K562 (cell line): ENCODE results near the gene NDST1. TPM values are rescaled to one million over a fixed set of nuclear protein-coding genes. Genes with fewer than 3 reads are reported as not detected.

Experiments
- ATAC-seq: fragments of 200-7000 bp; cut with Tn5 transposase; 3 replicates; pipeline ENCODE4 v1.9.1; 2020; ENCODE audit warnings: moderate library complexity
- BruUV-seq: library from RNA; stranded (reverse); fragments of 400-500 nt; replicated peaks from 2 replicates; lab custom pipeline; 2021; lab: Mats Ljungman, UMichigan
- CTCF ChIA-PET: fragments of 300-600 bp; formaldehyde crosslinking; extraction: SDS; loops from one replicate; lab custom pipeline; 2021; ENCODE audit warnings: low intra/inter-chr PET ratio; lab: Yijun Ruan, JAX
- POLR2A ChIA-PET: fragments of 300-600, 350-650 bp; sonication (Branson Sonifier 250); formaldehyde crosslinking; extraction: SDS; loops from one replicate; lab custom pipeline; 2021; ENCODE audit warnings: antibody characterized with exemption, inconsistent platforms; lab: Yijun Ruan, JAX
- DNase-seq, 4 experiments: peaks; one replicate each; pipeline versions ENCODE4 v3.0.0 to v3.0.0-alpha.2; 2011 to 2018; ENCODE audit warnings: low spot score in 3 of 4, mixed read lengths in 3 of 4; ENCODE audit errors: extremely low read depth in 1 of 4
- FAIRE-seq: peaks from 2 replicates; lab custom pipeline; 2011; peaks lifted over from hg19 to GRCh38; lab: Jason Lieb, UNC
- H2AFZ ChIP-seq: 2 replicates; pipeline ENCODE4 v1.6.0; 2011; ENCODE audit warnings: low read depth, low read length, control low read depth, inconsistent platforms
- H3K27ac ChIP-seq: fragments of 200-600 bp; 3 replicates; pipeline ENCODE4 v1.8.0; 2011; ENCODE audit warnings: low read depth, mild to moderate bottlenecking, control low read depth, inconsistent platforms, low read length, moderate library complexity, mixed read lengths; ENCODE audit errors: extremely low read depth
- H3K27me3 ChIP-seq, 2 experiments: fragments of 300-600 bp in 1 of 2; 2 replicates in 1 of 2; 3 replicates in 1 of 2; pipeline versions ENCODE4 v1.6.0 to v1.8.0; 2011; ENCODE audit warnings: inconsistent platforms in 2 of 2, low read length in 2 of 2, mild to moderate bottlenecking in 1 of 2, mixed read lengths in 1 of 2, moderate library complexity in 1 of 2; ENCODE audit not compliant: control insufficient read depth in 2 of 2, insufficient read depth in 2 of 2
- H3K36me3 ChIP-seq: fragments of 300-600 bp; 3 replicates; pipeline ENCODE4 v1.8.0; 2011; ENCODE audit warnings: mild to moderate bottlenecking, low read length, inconsistent platforms; ENCODE audit not compliant: control insufficient read depth, insufficient read depth
- H3K4me1 ChIP-seq, 2 experiments: fragments of 200-600 bp in 1 of 2; replicated peaks in 1 of 2; 2 replicates in 1 of 2; 3 replicates in 1 of 2; pipeline versions ENCODE4 v1.5.1 to v1.8.0; 2011; ENCODE audit warnings: inconsistent platforms in 2 of 2, low read length in 2 of 2, mild to moderate bottlenecking in 1 of 2, mixed read lengths in 1 of 2, moderate library complexity in 1 of 2; ENCODE audit not compliant: control insufficient read depth in 2 of 2, insufficient read depth in 2 of 2
- H3K4me2 ChIP-seq: 2 replicates; pipeline ENCODE4 v1.6.1; 2011; ENCODE audit warnings: low read length, control low read depth, inconsistent platforms, mixed read lengths; ENCODE audit not compliant: insufficient read depth
- H3K4me3 ChIP-seq: fragments of 200-600 bp; sonication (generic), shearing (Covaris generic); 2 replicates; pipeline ENCODE4 v1.5.1; 2016; ENCODE audit warnings: control low read depth, inconsistent platforms
- H3K79me2 ChIP-seq: fragments of 200-600 bp; 3 replicates; pipeline ENCODE4 v1.8.0; 2011; ENCODE audit warnings: low read length, inconsistent platforms; ENCODE audit not compliant: control insufficient read depth, insufficient read depth
- H3K9ac ChIP-seq, 2 experiments: 2 replicates each; pipeline versions ENCODE4 v1.6.0 to v1.6.1; 2011; ENCODE audit warnings: low read depth in 2 of 2, low read length in 2 of 2, control low read depth in 1 of 2, inconsistent platforms in 1 of 2, mild to moderate bottlenecking in 1 of 2, mixed read lengths in 1 of 2; ENCODE audit not compliant: insufficient read depth in 1 of 2
- H3K9me1 ChIP-seq: one replicate; pipeline ENCODE4 v1.6.0; 2011; ENCODE audit warnings: inconsistent platforms, mild to moderate bottlenecking, low read length, moderate library complexity; ENCODE audit not compliant: control insufficient read depth, insufficient read depth
- H3K9me3 ChIP-seq: replicated peaks from 2 replicates; pipeline ENCODE4 v1.5.1; 2011; ENCODE audit warnings: low read depth, low read length, inconsistent platforms; ENCODE audit not compliant: control insufficient read depth, insufficient read depth
- H4K20me1 ChIP-seq: replicated peaks from 2 replicates; pipeline ENCODE4 v1.6.1; 2011; ENCODE audit warnings: low read length, inconsistent platforms, mixed read lengths; ENCODE audit not compliant: control insufficient read depth, insufficient read depth
- C11orf30 ChIP-seq: fragments of 450-650 bp; IDR thresholded peaks from 2 replicates; pipeline ENCODE4 v1.6.1; 2016; ENCODE audit warnings: low read depth, mild to moderate bottlenecking
- GTF2A2 ChIP-seq: IDR thresholded peaks from 2 replicates; pipeline ENCODE4 v1.6.1; 2016; ENCODE audit warnings: mild to moderate bottlenecking, missing genetic modification characterization, missing compliant biosample characterization
- HNRNPH1 ChIP-seq: fragments of 200-400 bp; formaldehyde crosslinking; optimal IDR thresholded peaks from 2 replicates; pipeline ENCODE3; 2017; ENCODE audit warnings: low read depth, mild to moderate bottlenecking, low read length, moderate library complexity
- KAT8 ChIP-seq: fragments of 450-650 bp; IDR thresholded peaks from 2 replicates; pipeline ENCODE4 v1.6.1; 2016; ENCODE audit warnings: low read depth, mild to moderate bottlenecking
- MAZ ChIP-seq, 2 experiments: fragments of 450-650 bp in 1 of 2; sonication (generic) in 1 of 2; formaldehyde crosslinking; IDR thresholded peaks in 1 of 2; conservative IDR thresholded peaks in 1 of 2; 2 replicates each; pipeline versions ENCODE4 v1.4.0 to v1.5.0; 2020; ENCODE audit warnings: mild to moderate bottlenecking in 1 of 2, missing genetic modification reagents in 1 of 2
- PHTF2 ChIP-seq: fragments of 250-450 bp; sonication (Bioruptor Pico); IDR thresholded peaks from 2 replicates; pipeline ENCODE4 v1.5.0; 2021; ENCODE audit warnings: mild to moderate bottlenecking
- PURB ChIP-seq: sonication (generic); formaldehyde crosslinking; IDR thresholded peaks from 2 replicates; pipeline ENCODE4 v1.9.0; 2021; ENCODE audit warnings: low read depth, mild to moderate bottlenecking, missing genetic modification reagents
- RFX5 ChIP-seq: IDR thresholded peaks from 2 replicates; pipeline ENCODE4 v1.6.1; 2011; ENCODE audit warnings: low read depth, mild to moderate bottlenecking, improper control_type of control experiment, low read length
- SMAD2 ChIP-seq: fragments of 150-350 bp; IDR thresholded peaks from 2 replicates; pipeline ENCODE4 v1.6.1; 2014; ENCODE audit warnings: low read depth, mild to moderate bottlenecking, low read length
- TCF7 ChIP-seq: sonication (generic); IDR thresholded peaks from 2 replicates; pipeline ENCODE4 v1.6.1; 2016; ENCODE audit warnings: antibody characterized with exemption, borderline replicate concordance
- ZNF133 ChIP-seq: fragments of 250-450 bp; sonication (Bioruptor Pico); IDR thresholded peaks from 2 replicates; pipeline ENCODE4 v1.4.0; 2020; ENCODE audit warnings: mild to moderate bottlenecking
- ZNF436 ChIP-seq: fragments of 250-450, 450-650 bp; sonication (Bioruptor Pico); formaldehyde crosslinking; IDR thresholded peaks from 2 replicates; pipeline ENCODE4 v1.7.0; 2020; ENCODE audit warnings: mild to moderate bottlenecking
- WGBS: fragments of 100-300 bp; shearing (Covaris generic); methylation state at CpG from one replicate; pipeline ENCODE4 v1.1.6; 2016; ENCODE audit warnings: low coverage, mixed read lengths; ENCODE audit not compliant: insufficient coverage; ENCODE audit errors: missing lambda C conversion rate; 5-methylcytosine and 5-hydroxymethylcytosine counted together
- in situ Hi-C: fragments of 300-500 bp; cut with MboI; formaldehyde crosslinking; loops from 4 replicates; pipeline ENCODE4 v1.15.0; 2018; ENCODE audit warnings: inconsistent platforms, mixed read lengths
- intact Hi-C: fragments of 100-400 bp; cut with micrococcal nuclease; formaldehyde crosslinking; loops from 2 replicates; pipeline ENCODE4 v1.14.2; 2022
- polyA plus RNA-seq, 8 experiments: library from polyadenylated mRNA; depleted of rRNA in 4 of 8; stranded (reverse) in 5 of 8; unstranded in 3 of 8; fragments of >200 nt; fragmentation: Nextera tagmentation in 2 of 8; fragmentation: Illumina TruSeq in 1 of 8; extraction: Ambion mirVana in 2 of 8; extraction: Trizol in 1 of 8; gene quantifications; 2 replicates each; pipeline versions ENCODE4 v1.2.1 to v1.2.3, GENCODE V29; 2011 to 2014; ENCODE audit warnings: inconsistent platforms in 1 of 8, missing spikeins in 1 of 8
- total RNA-seq, 7 experiments: library from RNA; depleted of rRNA in 6 of 7; stranded (reverse); fragments of >200 nt in 6 of 7; fragmentation: Illumina TruSeq in 2 of 7; extraction: Trizol in 2 of 7; gene quantifications; 2 replicates each; pipeline versions ENCODE4 v1.2.1 to v1.2.3, GENCODE V29; 2011 to 2021; ENCODE audit warnings: low replicate concordance in 1 of 7

NDST1 gene
- total and polyA plus RNA-seq, 9 of the 15 experiments (the other 6 are each of a cell fraction or from before 2014, with no cell fraction given) = 0.38 to 47.9 (median 9.9) TPM

DNA sequence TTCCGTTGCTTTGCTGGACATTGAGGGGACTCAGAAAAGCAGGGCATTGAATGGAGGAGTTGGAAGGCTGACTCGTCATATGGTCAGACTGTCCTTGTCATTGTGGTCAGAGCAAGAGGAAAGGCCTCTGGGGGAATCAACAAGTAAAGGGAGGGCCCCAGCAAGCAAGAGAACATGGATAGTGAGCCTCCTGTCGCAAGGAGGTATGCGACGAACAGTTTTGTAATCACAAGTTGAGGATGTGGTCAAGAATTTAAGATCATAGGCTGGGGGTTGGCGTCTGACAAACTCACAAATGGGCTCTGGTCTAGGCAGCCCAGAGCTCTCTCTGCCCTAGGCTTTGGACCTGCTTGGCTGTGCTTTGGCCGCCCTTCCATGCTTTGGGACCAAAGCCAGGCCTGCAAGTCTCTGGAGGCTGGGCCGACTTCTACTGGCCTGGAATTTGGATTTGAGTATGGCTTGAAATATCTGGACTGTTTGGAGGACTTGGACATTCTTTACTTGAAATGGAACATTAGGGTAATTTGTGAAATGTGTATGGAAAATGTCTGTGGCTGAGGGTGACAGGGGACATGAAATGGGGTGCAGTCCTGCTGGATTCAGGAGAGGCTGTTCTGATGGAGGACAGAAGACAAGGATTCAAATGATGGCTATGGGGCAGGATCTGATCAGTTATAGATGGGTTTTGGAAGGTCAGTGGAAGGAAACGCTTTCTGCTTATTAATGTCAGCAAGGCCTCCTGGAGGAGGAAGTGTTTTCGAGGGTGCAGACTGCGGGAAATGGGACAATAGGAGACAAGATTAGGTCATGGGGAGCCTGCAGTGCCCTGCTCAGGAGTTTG is 19.2 kb upstream of the NDST1 start (continued):
- peak in 1 of 2 experiments; percentile 52; a peak in 2 of 4 replicates for TF ChIP-seq MAZ (CRISPR knock-in tag; conservative IDR thresholded peaks at IDR 0.05 in 1 of 2, IDR thresholded peaks at IDR 0.05 in 1 of 2)
- peak; percentile 72 for TF ChIP-seq C11orf30
- TF ChIP-seq, all 486 proteins: peak for 60

DNA sequence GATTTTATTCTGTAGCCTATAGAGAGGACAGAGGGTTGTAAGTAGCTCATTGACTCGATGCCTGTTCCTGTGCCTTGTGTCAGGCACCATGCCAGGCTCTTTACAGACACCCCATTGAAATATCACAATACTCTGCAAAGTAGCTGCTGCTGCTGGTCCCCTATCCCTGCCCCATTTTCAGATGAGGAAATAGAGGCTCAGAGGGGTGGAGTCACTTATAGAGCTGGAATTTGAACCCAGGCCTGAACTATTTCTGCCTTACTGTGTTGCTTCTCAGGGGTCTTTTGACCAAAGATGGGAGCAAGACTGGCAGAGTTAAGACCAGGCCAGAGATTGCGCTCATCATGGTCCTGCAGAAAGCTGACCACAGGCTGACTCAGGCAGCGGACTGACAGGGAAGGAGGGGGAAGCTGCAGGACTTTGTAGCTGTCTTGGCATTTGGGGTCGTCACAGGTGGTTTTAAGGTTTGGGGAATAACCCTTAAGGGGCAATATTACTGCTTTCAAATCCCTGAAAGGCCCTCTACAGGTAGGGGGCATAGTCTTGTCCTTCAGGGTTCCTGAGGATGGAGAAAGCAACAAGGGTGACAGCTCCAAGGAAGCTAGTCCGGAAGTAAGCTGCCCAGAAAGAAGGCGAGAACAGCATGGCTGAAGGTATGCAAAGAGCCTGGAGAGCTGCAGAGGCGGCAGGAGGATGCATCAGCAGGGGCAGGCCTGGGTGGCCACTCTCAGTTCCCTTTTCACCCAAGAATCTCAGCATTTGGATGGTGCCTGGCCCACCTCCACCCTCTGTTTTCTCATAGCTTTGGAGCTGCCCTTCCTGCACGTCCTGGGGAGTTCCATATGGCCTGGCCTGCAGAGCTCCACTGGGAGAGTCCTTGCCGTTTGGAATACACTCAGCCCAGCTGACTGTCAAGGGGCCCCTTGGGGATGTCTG is 18.3 kb upstream of the NDST1 start:
- peaks cover 21% of the 10 kb centered on the region; the same call in 2 of the 3 replicates for H3K36me3 ChIP-seq
- H3K79me2 ChIP-seq = peaks cover 64% of the 10 kb centered on the region
- no peak for FAIRE-seq
- no peak for DNase-seq
- TF ChIP-seq SMAD2 (no peak), HNRNPH1 (no peak), MAZ (CRISPR knock-in tag; conservative IDR thresholded peaks at IDR 0.05 in 1 of 2, IDR thresholded peaks at IDR 0.05 in 1 of 2) (no peak), RFX5 (no peak), PHTF2 (CRISPR knock-in tag) (no peak), ZNF436 (CRISPR knock-in tag) (no peak), GTF2A2 (tag) (no peak), KAT8 (no peak), TCF7 (no peak), PURB (CRISPR knock-in tag) (no peak), ZNF133 (no peak)
- WGBS = 77% methylated on average over 8 of the region's 9 CpGs
- no peak overlapping the region for H3K4me3 ChIP-seq
- BruUV-seq = no TSS peak
- no peak overlapping the region for H2AFZ ChIP-seq
- no peaks in the 10 kb centered on the region for H3K9me3 ChIP-seq
- POLR2A ChIA-PET = interaction anchor here (0.5 to 5.0 kb wide), 5 partner anchors 11 to 79 kb away, joined by 3 to 57 read pairs (median 3); no protein-coding TSS in a partner anchor
- no peaks in the 10 kb centered on the region for H3K9me1 ChIP-seq
- CTCF ChIA-PET = no interaction called here
- H3K27me3 ChIP-seq = no peaks in the 10 kb centered on the region
- in situ Hi-C loops = no loop called here
- H4K20me1 ChIP-seq = peaks cover 3% of the 10 kb centered on the region; the same call in 1 of the 2 replicates
- H3K4me2 ChIP-seq = peak overlapping the region; percentile 78; the same call in 1 of the 2 replicates
- peak overlapping the region in 1 of 2 experiments; percentile 77; a peak in 2 of 4 replicates for H3K9ac ChIP-seq
- intact Hi-C loops = loop anchor here (2.0 to 10.0 kb wide), 4 partner anchors 29 to 595 kb away; partner anchors contain the start of gene TNIP1
- no peak overlapping the region for H3K27ac ChIP-seq
- H3K4me1 ChIP-seq = peaks cover 43 to 54% of the 10 kb centered on the region in 2 experiments
- no peak for ATAC-seq
